Spleen (tissue), 7 donors: ENCODE measurements around the gene GAREM1.

Experiments used
- CTCF ChIP-seq, 11 experiments: fragments of 200-600 bp in 7 of 11; fragments of 450-650 bp in 4 of 11; sonication (generic) in 4 of 11; IDR thresholded peaks in 8 of 11; conservative IDR thresholded peaks in 3 of 11; 1 replicate in 7 of 11; 2 replicates in 4 of 11; pipeline versions ENCODE4 v1.4.0 to v1.8.0; 2016 to 2021; ENCODE audit warnings: antibody characterized with exemption in 11 of 11, inconsistent platforms in 4 of 11, mild to moderate bottlenecking in 1 of 11
- POLR2A ChIP-seq, 3 donors: fragments of 450-650 bp; IDR thresholded peaks; one replicate each; pipeline ENCODE4 v1.5.1; 2017; ENCODE audit warnings: antibody characterized with exemption in 3 of 3, mild to moderate bottlenecking in 1 of 3
- donor health status: DM: no; HTN: no; CAD: no; lungs with moderate emphysema.
- donor health status: DM: no; HTN: no; CAD: no.
- donor health status: DM: no; HTN: no; CAD: no.

GRCh38 chr18:32372381-32373061 lies 98.2 kb downstream of the GAREM1 start:
- TF ChIP-seq CTCF (IDR thresholded peaks at IDR 0.05 in 8 of 11, conservative IDR thresholded peaks at IDR 0.05 in 3 of 11) (no peak), POLR2A (IDR thresholded peaks at IDR 0.05) (no peak)
